ENCODE measurements around the gene BRIP1. TPM values are rescaled to one million over a fixed set of nuclear protein-coding genes. Genes with fewer than 3 reads are reported as not detected.

The BRIP1 gene
- total and polyA plus RNA-seq, 2 donors (not counting 1 experiment from before 2014, with no cell fraction given), result 4.0 to 8.1 TPM

- no peak overlapping the region for H3K9ac ChIP-seq (ENCODE audit: insufficient read depth, low read length)
- no peaks in the 10 kb centered on the region for H3K79me2 ChIP-seq (ENCODE audit: control insufficient read depth, insufficient read depth, low read length)
- no peaks in the 10 kb centered on the region for H3K27me3 ChIP-seq (ENCODE audit: control insufficient read depth, insufficient read depth, low read length)
- DNase-seq (ENCODE audit: low read depth in 2 of 2), result peak in 1 of 2 donors; percentile 33
- H3K4me2 ChIP-seq (ENCODE audit: extremely low read depth, insufficient read depth, low read length), result no peak overlapping the region
- no peak overlapping the region for H3K27ac ChIP-seq (ENCODE audit: insufficient read depth, low read length)
- H3K9me3 ChIP-seq (ENCODE audit: control insufficient read depth, insufficient read depth, low read depth, low read length), result no peaks in the 10 kb centered on the region
- no peak overlapping the region for H3K4me3 ChIP-seq (replicated peaks in 1 of 4; ENCODE audit: control extremely low read depth in 1 of 4, insufficient read depth in 1 of 4, low read depth in 3 of 4, low read length in 4 of 4)
- TF ChIP-seq EZH2 (IDR thresholded peaks at IDR 0.05; ENCODE audit: low read length, missing control alignments), result no peak
- TF ChIP-seq CTCF (conservative IDR thresholded peaks at IDR 0.05 in 1 of 2, IDR thresholded peaks at IDR 0.05 in 1 of 2; ENCODE audit: low read depth in 1 of 2, low read length in 2 of 2), result no peak
- no peaks in the 10 kb centered on the region for H3K4me1 ChIP-seq (ENCODE audit: control insufficient read depth, extremely low read depth, insufficient read depth, low read length)
- H2AFZ ChIP-seq (ENCODE audit: low read length), result peak overlapping the region; percentile 7
- no peaks in the 10 kb centered on the region for H3K36me3 ChIP-seq (ENCODE audit: control insufficient read depth, insufficient read depth, low read length)
- H4K20me1 ChIP-seq (ENCODE audit: control insufficient read depth, extremely low read depth, insufficient read depth, low read length), result no peaks in the 10 kb centered on the region
Observed at GRCh38 chr17:61660746-61661485, 202.4 kb downstream of the BRIP1 start.

- no peak overlapping the region for H3K9ac ChIP-seq (ENCODE audit: insufficient read depth, low read length)
- H4K20me1 ChIP-seq (ENCODE audit: control insufficient read depth, extremely low read depth, insufficient read depth, low read length), result no peaks in the 10 kb centered on the region
- H3K4me1 ChIP-seq (ENCODE audit: control insufficient read depth, extremely low read depth, insufficient read depth, low read length), result no peaks in the 10 kb centered on the region
- H3K4me3 ChIP-seq (replicated peaks in 1 of 4; ENCODE audit: control extremely low read depth in 1 of 4, insufficient read depth in 1 of 4, low read depth in 3 of 4, low read length in 4 of 4), result no peak overlapping the region
- H3K27me3 ChIP-seq (ENCODE audit: control insufficient read depth, insufficient read depth, low read length), result no peaks in the 10 kb centered on the region
- no peak for TF ChIP-seq EZH2 (IDR thresholded peaks at IDR 0.05; ENCODE audit: low read length, missing control alignments)
- no peak for TF ChIP-seq CTCF (conservative IDR thresholded peaks at IDR 0.05 in 1 of 2, IDR thresholded peaks at IDR 0.05 in 1 of 2; ENCODE audit: low read depth in 1 of 2, low read length in 2 of 2)
- no peak for DNase-seq (ENCODE audit: low read depth in 2 of 2)
- no peak overlapping the region for H2AFZ ChIP-seq (ENCODE audit: low read length)
- no peaks in the 10 kb centered on the region for H3K9me3 ChIP-seq (ENCODE audit: control insufficient read depth, insufficient read depth, low read depth, low read length)
- H3K36me3 ChIP-seq (ENCODE audit: control insufficient read depth, insufficient read depth, low read length), result no peaks in the 10 kb centered on the region
- no peaks in the 10 kb centered on the region for H3K79me2 ChIP-seq (ENCODE audit: control insufficient read depth, insufficient read depth, low read length)
- H3K4me2 ChIP-seq (ENCODE audit: extremely low read depth, insufficient read depth, low read length), result no peak overlapping the region
- no peak overlapping the region for H3K27ac ChIP-seq (ENCODE audit: insufficient read depth, low read length)
Observed at GRCh38 chr17:61659437-61659836, 203.9 kb downstream of the BRIP1 start.

GRCh38 chr17:61658183-61658582 lies 205.1 kb downstream of the BRIP1 start:
- no peaks in the 10 kb centered on the region for H3K79me2 ChIP-seq (ENCODE audit: control insufficient read depth, insufficient read depth, low read length)
- no peaks in the 10 kb centered on the region for H3K36me3 ChIP-seq (ENCODE audit: control insufficient read depth, insufficient read depth, low read length)
- H3K9ac ChIP-seq (ENCODE audit: insufficient read depth, low read length), result no peak overlapping the region
- no peak for DNase-seq (ENCODE audit: low read depth in 2 of 2)
- H2AFZ ChIP-seq (ENCODE audit: low read length), result no peak overlapping the region
- no peak overlapping the region for H3K4me3 ChIP-seq (replicated peaks in 1 of 4; ENCODE audit: control extremely low read depth in 1 of 4, insufficient read depth in 1 of 4, low read depth in 3 of 4, low read length in 4 of 4)
- no peaks in the 10 kb centered on the region for H3K9me3 ChIP-seq (ENCODE audit: control insufficient read depth, insufficient read depth, low read depth, low read length)
- no peak for TF ChIP-seq EZH2 (IDR thresholded peaks at IDR 0.05; ENCODE audit: low read length, missing control alignments)
- no peak for TF ChIP-seq CTCF (conservative IDR thresholded peaks at IDR 0.05 in 1 of 2, IDR thresholded peaks at IDR 0.05 in 1 of 2; ENCODE audit: low read depth in 1 of 2, low read length in 2 of 2)
- no peaks in the 10 kb centered on the region for H3K4me1 ChIP-seq (ENCODE audit: control insufficient read depth, extremely low read depth, insufficient read depth, low read length)
- H4K20me1 ChIP-seq (ENCODE audit: control insufficient read depth, extremely low read depth, insufficient read depth, low read length), result no peaks in the 10 kb centered on the region
- H3K27me3 ChIP-seq (ENCODE audit: control insufficient read depth, insufficient read depth, low read length), result no peaks in the 10 kb centered on the region
- H3K27ac ChIP-seq (ENCODE audit: insufficient read depth, low read length), result no peak overlapping the region
- no peak overlapping the region for H3K4me2 ChIP-seq (ENCODE audit: extremely low read depth, insufficient read depth, low read length)
